Trophoblast cell (in vitro differentiated cells and primary cell): ENCODE measurements around the gene CRYL1.

Experiments
- DNase-seq, 2 donors: peaks; one replicate each; pipeline ENCODE4 v3.0.0-alpha.2; 2016
- H2AFZ ChIP-seq: 2 replicates; pipeline ENCODE4 v1.6.1; 2013; ENCODE audit warnings: low read length, moderate library complexity, mild to moderate bottlenecking; ENCODE audit not compliant: insufficient read depth, poor library complexity
- H2AK5ac ChIP-seq: 2 replicates; pipeline ENCODE4 v1.6.1; 2013; ENCODE audit warnings: mild to moderate bottlenecking, low read length
- H2BK120ac ChIP-seq: 2 replicates; pipeline ENCODE4 v1.6.1; 2013; ENCODE audit warnings: low read length, mild to moderate bottlenecking, moderate library complexity; ENCODE audit not compliant: insufficient read depth, poor library complexity
- H2BK12ac ChIP-seq: 2 replicates; pipeline ENCODE4 v1.6.1; 2013; ENCODE audit warnings: mild to moderate bottlenecking, low read length, moderate library complexity
- H2BK5ac ChIP-seq: 2 replicates; pipeline ENCODE4 v1.6.1; 2013; ENCODE audit warnings: low read length, low read depth, moderate library complexity, mild to moderate bottlenecking; ENCODE audit not compliant: poor library complexity
- H3K14ac ChIP-seq: 2 replicates; pipeline ENCODE4 v1.6.1; 2013; ENCODE audit warnings: mild to moderate bottlenecking, low read length
- H3K18ac ChIP-seq: 2 replicates; pipeline ENCODE4 v1.6.1; 2013; ENCODE audit warnings: mild to moderate bottlenecking, low read length
- H3K23ac ChIP-seq: 2 replicates; pipeline ENCODE4 v1.6.1; 2013; ENCODE audit warnings: low read length
- H3K27ac ChIP-seq: 2 replicates; pipeline ENCODE4 v1.5.1; 2013; ENCODE audit warnings: low read depth, mild to moderate bottlenecking, inconsistent platforms, low read length, moderate library complexity
- H3K27me3 ChIP-seq: 2 replicates; pipeline ENCODE4 v1.6.1; 2013; ENCODE audit warnings: inconsistent platforms, mild to moderate bottlenecking, low read length, moderate library complexity; ENCODE audit not compliant: insufficient read depth
- H3K36me3 ChIP-seq, 2 experiments: 1 replicate in 1 of 2; 2 replicates in 1 of 2; pipeline ENCODE4 v1.6.1; 2013; ENCODE audit warnings: low read length in 2 of 2, mild to moderate bottlenecking in 2 of 2, moderate library complexity in 1 of 2; ENCODE audit not compliant: insufficient read depth in 2 of 2, control insufficient read depth in 1 of 2
- H3K4ac ChIP-seq: 2 replicates; pipeline ENCODE4 v1.6.1; 2013; ENCODE audit warnings: low read depth, mild to moderate bottlenecking, low read length, moderate library complexity
- H3K4me1 ChIP-seq, 2 experiments: 1 replicate in 1 of 2; 2 replicates in 1 of 2; pipeline ENCODE4 v1.6.1; 2013; ENCODE audit warnings: low read length in 2 of 2, mild to moderate bottlenecking in 2 of 2, moderate library complexity in 1 of 2; ENCODE audit not compliant: insufficient read depth in 2 of 2, control insufficient read depth in 1 of 2
- H3K4me2 ChIP-seq: 2 replicates; pipeline ENCODE4 v1.6.1; 2013; ENCODE audit warnings: inconsistent platforms, mild to moderate bottlenecking, low read length, moderate library complexity
- H3K4me3 ChIP-seq: 2 replicates; pipeline ENCODE4 v1.5.1; 2013; ENCODE audit warnings: mild to moderate bottlenecking, low read depth, low read length, inconsistent platforms
- H3K79me1 ChIP-seq: one replicate; pipeline ENCODE4 v1.6.1; 2013; ENCODE audit warnings: low read length
- H3K79me2 ChIP-seq: 2 replicates; pipeline ENCODE4 v1.6.1; 2013; ENCODE audit warnings: low read length, mild to moderate bottlenecking; ENCODE audit not compliant: control insufficient read depth, insufficient read depth, poor library complexity
- H3K9ac ChIP-seq: 2 replicates; pipeline ENCODE4 v1.6.1; 2013; ENCODE audit warnings: mild to moderate bottlenecking, low read length
- H3K9me3 ChIP-seq: 2 replicates; pipeline ENCODE4 v1.6.1; 2013; ENCODE audit warnings: low read depth, mild to moderate bottlenecking, control low read depth, inconsistent platforms, low read length; ENCODE audit not compliant: insufficient read depth
- H4K12ac ChIP-seq: 2 replicates; pipeline ENCODE4 v1.6.1; 2013; ENCODE audit warnings: low read depth, mild to moderate bottlenecking, low read length, moderate library complexity
- H4K8ac ChIP-seq: 2 replicates; pipeline ENCODE4 v1.6.1; 2013; ENCODE audit warnings: low read depth, mild to moderate bottlenecking, low read length, moderate library complexity
- H4K91ac ChIP-seq: one replicate; pipeline ENCODE4 v1.6.1; 2013; ENCODE audit warnings: low read depth, mild to moderate bottlenecking, low read length, moderate library complexity
- WGBS: extraction: QIAGEN DNeasy Blood & Tissue Kit; methylation state at CpG from one replicate; pipeline ENCODE4 v1.1.7; 2013; ENCODE audit warnings: missing lambda C conversion rate; ENCODE audit not compliant: insufficient read length, insufficient coverage; ENCODE audit errors: extremely low coverage; 5-methylcytosine and 5-hydroxymethylcytosine counted together

CRYL1 gene

DNA sequence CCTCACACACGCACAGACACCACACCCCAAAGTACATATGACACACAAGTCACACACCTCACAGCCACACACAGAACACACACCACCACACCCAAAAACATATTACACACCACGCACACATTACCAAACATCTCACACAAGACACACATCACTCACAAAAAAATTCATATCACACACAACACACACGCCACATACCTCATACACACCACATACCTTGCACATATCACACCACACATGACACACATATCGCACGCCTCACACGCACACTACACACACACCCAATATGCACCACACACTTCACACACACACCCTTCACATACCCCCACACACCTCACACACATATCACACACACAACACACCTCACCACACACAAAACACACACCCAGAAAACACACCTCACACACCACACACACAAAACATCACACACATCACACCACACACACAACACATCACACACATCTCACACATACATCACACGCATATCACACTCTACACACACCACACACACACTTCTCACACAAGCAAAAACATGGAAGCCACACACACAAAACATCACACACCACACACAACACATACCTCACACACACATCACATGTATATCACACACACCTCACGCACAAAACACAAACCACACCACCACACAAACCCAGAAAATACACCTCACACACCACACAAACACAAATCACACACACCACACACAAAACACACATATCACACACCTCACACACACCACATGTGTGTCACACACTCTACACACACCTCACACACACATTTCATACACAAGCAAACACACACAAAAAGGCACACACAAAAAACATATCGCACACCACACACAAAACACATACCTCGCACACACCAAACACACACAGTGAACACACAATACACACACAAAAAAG is 132.1 kb downstream of the CRYL1 start:
- Histone ChIP-seq H3K9me3 (peaks cover 15% of the 10 kb centered on the region), H3K4me1 (peaks cover 20 to 31% of the 10 kb centered on the region in 2 experiments), H2BK12ac (peak overlapping the region; percentile 3), H3K4ac (no peak overlapping the region), H3K27ac (no peak overlapping the region), H3K27me3 (no peaks in the 10 kb centered on the region), H3K36me3 (no peaks in the 10 kb centered on the region), H3K14ac (no peak overlapping the region), H3K4me3 (peak overlapping the region; percentile 45), H3K18ac (no peak overlapping the region), H4K8ac (no peak overlapping the region), H4K12ac (no peak overlapping the region), H2AK5ac (no peak overlapping the region), H3K79me1 (peaks cover 25% of the 10 kb centered on the region), H3K9ac (no peak overlapping the region), H2AFZ (no peak overlapping the region), H3K4me2 (no peak overlapping the region), H4K91ac (no peak overlapping the region), H3K23ac (no peak overlapping the region), H2BK120ac (no peak overlapping the region), H2BK5ac (no peak overlapping the region), H3K79me2 (peaks cover 8% of the 10 kb centered on the region)
- DNase-seq: no peak
- WGBS: 100% methylated on average over 10 of the region's 10 CpGs

DNA sequence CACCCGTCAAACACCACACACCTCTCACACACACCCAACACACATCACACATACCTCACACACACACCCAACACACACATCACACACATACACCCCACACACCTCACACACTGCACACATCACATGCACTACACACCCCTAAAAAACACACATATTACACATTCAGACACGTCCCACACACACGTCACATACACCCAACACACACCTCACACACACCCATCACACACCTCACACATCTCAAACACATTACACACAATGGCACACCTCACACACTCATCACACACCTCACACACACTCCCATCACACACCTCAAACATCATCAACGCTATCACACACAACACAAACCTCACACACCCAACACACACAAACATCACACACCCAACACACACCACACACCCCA is 133.1 kb downstream of the CRYL1 start:
- peak overlapping the region; percentile 97 for H2BK12ac ChIP-seq
- H3K14ac ChIP-seq: peak overlapping the region; percentile 93
- no peak overlapping the region for H3K4me2 ChIP-seq
- no peaks in the 10 kb centered on the region for H3K36me3 ChIP-seq
- peak overlapping the region; percentile 79 for H2BK5ac ChIP-seq
- no peak overlapping the region for H3K4me3 ChIP-seq
- no peak overlapping the region for H3K9ac ChIP-seq
- H3K79me1 ChIP-seq: peaks cover 30% of the 10 kb centered on the region
- no peak overlapping the region for H3K27ac ChIP-seq
- 100% methylated on average over 4 of the region's 4 CpGs for WGBS
- peaks cover 10% of the 10 kb centered on the region for H3K79me2 ChIP-seq
- H3K9me3 ChIP-seq: peaks cover 15% of the 10 kb centered on the region
- H4K91ac ChIP-seq: peak overlapping the region; percentile 91
- H3K27me3 ChIP-seq: no peaks in the 10 kb centered on the region
- H2AK5ac ChIP-seq: peak overlapping the region; percentile 89
- H3K4ac ChIP-seq: peak overlapping the region; percentile 60
- H4K8ac ChIP-seq: no peak overlapping the region
- H2BK120ac ChIP-seq: peak overlapping the region; percentile 88
- DNase-seq: no peak
- H3K23ac ChIP-seq: peak overlapping the region; percentile 62
- no peak overlapping the region for H4K12ac ChIP-seq
- no peak overlapping the region for H2AFZ ChIP-seq
- peak overlapping the region; percentile 83 for H3K18ac ChIP-seq
- peaks cover 27 to 38% of the 10 kb centered on the region in 2 experiments for H3K4me1 ChIP-seq

DNA sequence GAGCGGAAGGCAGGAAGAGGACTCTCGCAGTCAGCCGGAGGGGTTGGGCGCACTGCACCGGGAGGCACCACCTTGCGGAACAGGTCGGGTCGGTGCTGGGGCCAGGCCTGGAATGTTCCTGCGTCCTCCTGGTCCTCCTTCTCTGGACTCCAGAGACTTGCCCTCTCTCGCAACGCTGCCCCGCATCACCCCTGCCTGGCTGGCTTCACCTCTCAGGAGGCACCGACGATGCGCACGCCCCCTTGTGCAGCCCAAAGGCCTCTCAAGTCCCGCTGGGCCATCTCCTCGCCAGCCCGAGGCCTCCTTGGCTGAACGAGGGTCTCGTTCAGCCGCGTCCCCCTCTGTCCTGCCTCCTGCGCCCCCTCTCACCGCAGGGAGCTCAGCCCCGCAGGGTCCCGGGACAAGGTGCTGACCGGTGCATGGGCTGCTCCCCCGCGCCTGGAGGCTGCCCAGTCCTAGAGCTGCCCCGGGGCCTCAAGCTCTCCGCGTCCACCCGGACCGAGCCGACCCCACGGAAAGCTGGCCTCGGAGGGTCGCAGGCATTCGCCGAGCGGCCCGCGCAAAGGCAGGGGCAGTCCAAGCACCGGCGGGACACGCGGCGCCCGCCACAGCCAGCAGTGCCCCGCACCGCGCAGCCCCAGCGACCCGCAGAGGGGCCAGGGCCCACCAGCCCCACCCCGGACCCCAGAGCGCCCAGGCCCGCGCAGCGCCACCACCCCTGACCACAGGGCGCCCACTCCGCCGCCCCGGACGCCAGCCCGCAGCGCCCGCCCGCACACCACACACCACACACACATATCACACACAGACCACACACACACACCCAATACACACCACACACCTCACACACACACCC is 133.8 kb downstream of the CRYL1 start:
- Histone ChIP-seq H2BK12ac (peak overlapping the region; percentile 97), H2BK120ac (peak overlapping the region; percentile 88), H3K4me3 (no peak overlapping the region), H2AFZ (peak overlapping the region; percentile 27), H3K23ac (no peak overlapping the region), H3K4ac (peak overlapping the region; percentile 60), H3K79me2 (peaks cover 10% of the 10 kb centered on the region), H4K8ac (peak overlapping the region; percentile 79), H3K36me3 (no peaks in the 10 kb centered on the region), H2AK5ac (peak overlapping the region; percentile 89), H4K91ac (peak overlapping the region; percentile 91), H4K12ac (peak overlapping the region; percentile 45), H3K9me3 (peaks cover 15% of the 10 kb centered on the region), H3K18ac (peak overlapping the region; percentile 83), H3K14ac (peak overlapping the region; percentile 93), H3K4me1 (peaks cover 29 to 37% of the 10 kb centered on the region in 2 experiments), H3K9ac (no peak overlapping the region), H3K4me2 (no peak overlapping the region), H3K79me1 (peaks cover 30% of the 10 kb centered on the region), H3K27ac (peak overlapping the region; percentile 68), H3K27me3 (no peaks in the 10 kb centered on the region), H2BK5ac (peak overlapping the region; percentile 79)
- peak; percentile 95 to 96 for DNase-seq
- WGBS: no CpG with 5 or more reads among the region's 69 CpGs

DNA sequence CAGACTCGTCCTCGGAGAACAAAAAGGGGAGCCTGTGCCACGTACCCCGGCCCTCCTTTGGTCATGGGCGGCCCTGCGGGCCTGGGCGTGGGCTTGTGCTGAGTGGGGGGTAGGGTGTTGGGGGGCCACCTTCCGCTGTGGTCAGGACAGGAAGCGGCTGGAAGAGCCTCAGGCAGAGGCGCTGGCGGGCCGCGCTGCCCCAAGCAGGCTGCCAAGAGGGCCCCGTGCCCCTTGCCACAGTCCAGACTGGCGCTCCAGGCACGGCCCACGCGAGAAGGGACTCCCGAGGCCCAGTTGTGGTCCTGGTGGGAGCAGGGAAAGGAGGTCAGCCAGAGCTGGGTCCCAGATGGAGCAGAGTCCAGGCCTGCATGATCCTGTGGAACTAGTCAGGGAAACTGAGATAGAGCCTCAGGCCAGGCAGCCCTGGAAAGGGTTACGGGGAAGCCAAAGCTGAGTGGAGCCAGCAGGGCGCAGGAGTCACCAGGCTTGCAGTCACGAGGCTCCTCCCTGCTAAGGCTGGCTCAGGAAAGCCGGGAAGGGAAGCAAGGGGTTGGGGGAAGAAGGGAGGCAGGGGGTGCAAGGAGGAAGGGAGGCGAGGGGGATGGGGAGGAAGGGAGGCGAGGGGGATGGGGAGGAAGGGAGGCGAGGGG is 135.0 kb downstream of the CRYL1 start:
- Histone ChIP-seq H3K18ac (peak overlapping the region; percentile 73), H3K27ac (peak overlapping the region; percentile 35), H2AK5ac (peak overlapping the region; percentile 94), H2AFZ (peak overlapping the region; percentile 47), H3K23ac (no peak overlapping the region), H4K8ac (peak overlapping the region; percentile 83), H2BK12ac (peak overlapping the region; percentile 96), H3K4ac (peak overlapping the region; percentile 63), H3K4me3 (no peak overlapping the region), H3K4me1 (peaks cover 29 to 34% of the 10 kb centered on the region in 2 experiments), H3K36me3 (no peaks in the 10 kb centered on the region), H3K79me2 (peaks cover 10% of the 10 kb centered on the region), H3K79me1 (peaks cover 30% of the 10 kb centered on the region), H3K14ac (peak overlapping the region; percentile 96), H4K12ac (peak overlapping the region; percentile 46), H2BK5ac (peak overlapping the region; percentile 80), H3K9ac (no peak overlapping the region), H4K91ac (peak overlapping the region; percentile 99), H3K4me2 (no peak overlapping the region), H3K9me3 (peaks cover 15% of the 10 kb centered on the region), H3K27me3 (no peaks in the 10 kb centered on the region), H2BK120ac (peak overlapping the region; percentile 95)
- no CpG with 5 or more reads among the region's 26 CpGs for WGBS
- peak in 1 of 2 donors; percentile 24 for DNase-seq
